ENCODE data around the gene MCU.
"Not testable (repeated sequence)": the region's sequence is repeated elsewhere in the genome, so short reads cannot be mapped to it uniquely, and the experiment has no call there.

The MCU gene, protein sequence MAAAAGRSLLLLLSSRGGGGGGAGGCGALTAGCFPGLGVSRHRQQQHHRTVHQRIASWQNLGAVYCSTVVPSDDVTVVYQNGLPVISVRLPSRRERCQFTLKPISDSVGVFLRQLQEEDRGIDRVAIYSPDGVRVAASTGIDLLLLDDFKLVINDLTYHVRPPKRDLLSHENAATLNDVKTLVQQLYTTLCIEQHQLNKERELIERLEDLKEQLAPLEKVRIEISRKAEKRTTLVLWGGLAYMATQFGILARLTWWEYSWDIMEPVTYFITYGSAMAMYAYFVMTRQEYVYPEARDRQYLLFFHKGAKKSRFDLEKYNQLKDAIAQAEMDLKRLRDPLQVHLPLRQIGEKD

DNA sequence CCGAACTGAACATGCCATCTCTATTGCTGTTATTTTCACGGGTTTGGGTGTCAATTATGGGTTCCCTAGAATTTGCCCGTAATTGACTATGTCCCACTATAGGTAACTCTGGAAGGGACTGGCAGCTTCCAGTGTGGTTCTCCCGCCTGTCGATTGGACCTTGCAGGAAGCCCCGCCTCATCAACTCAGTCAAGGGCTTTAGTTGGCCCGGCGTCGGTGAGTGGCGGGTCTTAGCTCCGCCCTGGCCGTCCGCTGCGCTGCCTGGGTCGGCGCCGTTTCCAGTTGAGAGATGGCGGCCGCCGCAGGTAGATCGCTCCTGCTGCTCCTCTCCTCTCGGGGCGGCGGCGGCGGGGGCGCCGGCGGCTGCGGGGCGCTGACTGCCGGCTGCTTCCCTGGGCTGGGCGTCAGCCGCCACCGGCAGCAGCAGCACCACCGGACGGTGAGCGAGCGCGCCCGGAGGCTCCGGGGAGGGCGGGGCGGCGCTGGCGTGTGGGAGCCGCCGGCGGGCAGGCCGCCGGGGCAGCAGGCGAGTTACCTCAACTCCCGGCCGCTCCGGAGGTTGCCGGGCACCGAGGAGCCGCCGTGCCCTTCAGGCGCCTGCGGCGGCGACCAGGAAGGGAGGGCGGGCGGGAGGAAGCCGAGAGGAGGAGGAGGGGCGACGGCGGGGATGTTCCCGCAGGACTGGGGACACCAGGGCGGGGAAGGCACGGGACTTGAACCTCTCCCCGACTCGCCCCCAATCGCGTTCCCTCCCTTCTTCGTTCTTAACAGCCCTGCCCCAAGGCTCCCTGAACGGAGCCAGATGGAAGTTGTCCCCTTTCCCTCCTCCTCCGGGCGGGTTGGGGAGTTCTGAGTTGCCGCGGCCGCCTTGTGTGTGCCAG lies at the start of gene MCU:
TSS of gene MCU (plus strand) at position 281 of the 881 bp plus-strand sequence. CDS start at position 290, 9 bp downstream.
- peak; percentile 86 to 89 (median 89) for DNase-seq (ENCODE audit: low read depth in 3 of 3)

DNA sequence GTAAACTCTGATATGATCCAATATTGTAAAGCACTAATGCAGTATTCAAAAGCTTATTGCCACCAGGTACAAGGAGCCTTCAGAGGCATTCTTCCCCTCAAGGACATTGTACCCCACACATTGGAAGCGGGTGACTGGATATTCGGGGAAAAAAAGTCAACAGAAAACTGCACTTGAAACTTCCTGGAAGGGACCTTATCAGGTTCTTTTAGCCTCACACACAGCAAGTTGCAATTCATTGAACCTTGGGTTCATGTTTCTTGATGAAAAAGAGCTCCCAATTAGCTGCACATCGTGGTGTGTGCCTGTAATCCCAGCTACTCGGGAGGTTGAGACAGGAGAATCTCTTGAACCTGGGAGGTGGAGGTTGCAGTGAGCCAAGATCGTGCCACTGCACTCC lies 49.6 kb upstream of the MCU start:
- no peak for DNase-seq (ENCODE audit: low read depth in 3 of 3)

DNA sequence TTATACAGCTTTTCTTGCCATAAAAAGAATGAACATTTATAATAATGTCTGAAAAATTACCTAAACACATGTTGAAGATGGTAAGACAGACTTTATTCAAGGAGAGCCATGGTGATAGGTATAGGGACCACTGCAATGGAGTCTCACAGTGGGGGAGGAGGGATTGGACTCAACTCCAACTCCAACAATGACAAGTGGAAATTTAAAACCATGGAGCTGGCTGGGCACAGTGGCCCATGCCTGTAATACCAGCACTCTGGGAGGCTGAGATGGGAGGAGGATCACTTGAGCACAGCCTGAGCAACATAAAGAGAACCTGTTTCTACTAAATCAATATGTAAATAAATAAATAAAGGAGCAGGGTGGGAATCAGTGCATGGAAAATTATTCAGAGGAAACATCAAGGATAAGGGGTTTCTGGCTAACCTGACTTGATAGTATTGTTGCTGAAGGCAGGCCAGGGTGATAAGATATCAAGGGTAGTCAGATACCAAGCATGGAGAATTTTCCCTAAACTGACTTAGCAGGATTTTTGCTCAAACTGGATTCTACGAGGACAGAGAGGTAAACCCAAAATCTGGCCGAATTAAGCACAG lies 46.6 kb upstream of the MCU start:
- no peak for DNase-seq (ENCODE audit: low read depth in 3 of 3)

DNA sequence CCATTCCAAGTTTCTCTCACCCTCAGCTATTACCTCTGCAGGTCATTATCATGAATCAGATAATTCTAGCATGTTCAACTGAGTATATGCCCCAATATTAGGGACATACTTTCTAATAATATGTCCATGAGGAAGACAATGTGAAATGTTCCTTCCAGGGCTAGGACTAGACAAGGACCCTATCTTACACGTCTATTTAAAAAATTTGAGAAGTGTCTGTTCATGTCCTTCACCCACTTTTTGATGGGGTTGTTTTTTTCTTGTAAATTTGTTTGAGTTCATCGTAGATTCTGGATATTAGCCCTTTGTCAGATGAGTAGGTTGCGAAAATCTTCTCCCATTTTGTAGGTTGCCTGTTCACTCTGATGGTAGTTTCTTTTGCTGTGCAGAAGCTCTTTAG lies 45.0 kb upstream of the MCU start:
- DNase-seq (ENCODE audit: low read depth in 3 of 3): not testable (repeated sequence)

DNA sequence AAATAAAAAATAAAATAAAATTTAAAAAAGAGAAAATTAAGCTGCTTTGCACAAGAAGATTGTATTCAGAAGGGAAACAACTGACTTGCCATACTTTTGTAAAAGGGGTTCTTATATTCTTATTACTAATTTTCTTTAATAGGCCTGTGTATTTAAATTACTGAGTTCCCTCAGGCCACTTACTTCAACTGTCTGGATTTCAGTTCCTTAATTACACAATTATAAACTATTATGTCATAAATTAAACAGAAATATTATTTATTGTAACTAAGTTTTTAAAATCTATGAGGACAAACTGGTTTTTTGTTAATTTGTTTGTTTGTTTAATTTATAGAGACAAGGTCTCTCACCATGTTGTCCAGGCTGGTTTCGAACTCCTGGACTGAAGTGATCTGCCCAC lies 43.6 kb upstream of the MCU start:
- DNase-seq (ENCODE audit: low read depth in 3 of 3): no peak

DNA sequence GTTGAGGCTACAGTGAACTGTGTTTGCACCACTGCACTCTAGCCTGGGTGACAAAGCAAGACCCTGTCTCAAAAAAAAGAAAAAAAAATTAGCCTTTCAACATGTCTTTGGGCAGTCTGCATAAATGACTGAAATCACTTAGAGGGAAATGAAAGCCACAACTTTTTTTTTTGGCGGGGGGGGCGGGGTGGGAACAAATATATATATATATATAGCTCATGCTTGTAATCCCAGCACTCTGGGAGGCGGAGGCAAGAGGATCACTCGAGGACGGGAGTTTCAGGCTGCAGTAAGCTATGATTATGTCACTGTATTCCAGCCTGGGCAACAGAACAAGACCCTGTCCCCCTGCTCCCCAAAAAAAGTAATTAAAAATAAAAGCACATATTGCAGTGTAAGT lies 42.7 kb upstream of the MCU start:
- no peak for DNase-seq (ENCODE audit: low read depth in 3 of 3)

DNA sequence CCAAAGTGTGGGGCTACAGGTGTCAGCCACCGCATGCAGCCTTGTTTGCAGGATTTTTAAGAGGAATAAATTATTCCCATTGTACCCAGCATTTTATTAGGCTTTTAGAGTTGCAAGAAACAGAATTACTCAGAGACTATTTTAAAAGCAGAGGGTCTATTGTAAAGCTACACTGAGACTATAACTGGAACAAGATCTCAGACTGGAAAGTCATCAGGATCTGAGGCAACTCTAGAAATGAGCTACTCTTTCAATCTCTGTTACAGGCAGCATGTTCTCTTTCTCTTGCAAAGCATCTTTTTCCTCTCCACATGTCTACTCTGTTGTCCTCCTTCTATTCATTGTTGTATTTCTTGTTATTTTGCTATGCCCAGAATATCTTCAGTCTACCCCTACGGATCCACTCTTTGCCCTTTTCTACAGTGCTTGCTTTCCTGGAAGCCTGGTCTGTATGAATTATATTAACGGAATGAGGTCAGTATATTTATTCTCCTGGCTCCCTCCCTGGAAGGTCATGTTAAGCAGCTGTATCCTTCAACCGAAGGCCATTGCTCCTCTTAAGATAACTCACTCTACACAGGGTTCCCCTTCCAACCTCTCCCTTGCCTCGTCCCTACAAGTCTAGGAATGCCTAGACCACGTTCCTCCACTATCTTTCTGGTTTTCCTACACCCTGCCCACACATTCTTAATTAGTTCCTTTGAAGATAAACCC lies 38.4 kb upstream of the MCU start:
- no peak for DNase-seq (ENCODE audit: low read depth in 3 of 3)

DNA sequence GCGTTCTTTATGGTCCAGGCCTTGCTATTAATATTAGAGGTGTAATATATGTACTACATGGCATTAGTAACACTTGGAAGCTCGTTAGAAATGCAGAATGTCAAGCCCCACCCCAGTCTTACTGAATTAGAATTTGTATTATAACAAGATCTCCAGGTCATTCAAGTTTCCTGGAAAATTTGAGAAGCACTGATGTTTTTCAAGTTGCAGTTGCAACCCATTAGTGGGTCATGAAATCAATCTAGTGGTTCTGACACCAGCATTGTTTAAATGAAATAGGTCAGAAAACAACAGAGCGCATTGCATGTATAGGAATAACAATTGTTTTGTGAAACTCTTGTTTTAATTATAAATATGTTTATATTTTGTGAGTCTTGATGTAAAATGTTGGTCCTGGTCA lies 37.2 kb upstream of the MCU start:
- no peak for DNase-seq (ENCODE audit: low read depth in 3 of 3)

DNA sequence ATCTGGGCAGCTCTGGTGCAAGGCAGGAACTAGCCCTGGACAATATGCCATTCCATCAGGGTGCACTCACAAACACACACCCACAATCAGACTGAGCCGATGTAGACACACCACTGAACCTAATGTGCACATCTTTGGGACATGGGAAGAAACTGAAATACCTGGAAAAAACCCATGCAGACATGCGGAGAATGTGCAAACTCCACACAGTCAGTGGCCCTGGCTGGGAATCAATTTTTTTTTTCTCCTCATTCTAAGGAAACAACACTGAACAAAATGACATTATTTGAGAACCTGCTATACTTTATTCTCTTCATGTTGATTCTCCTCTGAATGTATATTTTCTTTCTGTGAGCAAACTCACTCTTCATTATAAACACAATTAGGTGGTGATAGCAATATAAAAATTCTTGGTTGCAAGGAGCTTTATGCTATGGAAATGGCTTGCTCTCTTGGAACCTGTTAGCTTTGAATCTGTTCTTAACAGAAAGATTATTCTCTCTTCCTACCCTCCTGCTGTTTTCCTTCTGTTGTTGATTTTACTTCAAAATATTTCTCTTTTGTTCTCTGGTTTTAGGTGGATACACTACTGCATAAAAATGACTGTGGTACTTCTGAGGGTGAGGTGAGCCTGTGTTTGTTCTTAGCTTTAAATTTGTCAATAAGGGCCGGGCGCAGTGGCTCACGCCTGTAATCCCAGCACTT lies 33.1 kb upstream of the MCU start:
- DNase-seq (ENCODE audit: low read depth in 3 of 3): no peak

DNA sequence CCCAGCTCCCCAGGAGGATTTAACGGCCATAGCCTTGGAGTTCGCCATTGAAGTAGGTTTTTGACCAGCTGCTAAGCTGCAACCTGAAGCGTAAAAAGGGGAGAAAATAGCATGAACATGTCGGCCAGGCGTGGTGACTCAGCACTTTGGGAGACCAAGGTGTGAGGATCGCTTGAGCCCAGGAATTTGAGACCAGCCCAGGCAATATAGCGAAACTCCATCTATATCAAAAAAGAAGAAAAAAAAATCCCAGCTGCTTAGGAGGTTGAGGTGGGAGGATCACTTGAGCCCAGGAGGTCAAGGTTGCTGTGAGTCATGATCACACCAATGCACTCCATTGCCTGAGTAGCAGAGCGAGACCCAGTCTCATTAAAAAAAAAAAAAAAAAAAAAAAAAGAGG lies 32.2 kb upstream of the MCU start:
- no peak for DNase-seq (ENCODE audit: low read depth in 3 of 3)

DNA sequence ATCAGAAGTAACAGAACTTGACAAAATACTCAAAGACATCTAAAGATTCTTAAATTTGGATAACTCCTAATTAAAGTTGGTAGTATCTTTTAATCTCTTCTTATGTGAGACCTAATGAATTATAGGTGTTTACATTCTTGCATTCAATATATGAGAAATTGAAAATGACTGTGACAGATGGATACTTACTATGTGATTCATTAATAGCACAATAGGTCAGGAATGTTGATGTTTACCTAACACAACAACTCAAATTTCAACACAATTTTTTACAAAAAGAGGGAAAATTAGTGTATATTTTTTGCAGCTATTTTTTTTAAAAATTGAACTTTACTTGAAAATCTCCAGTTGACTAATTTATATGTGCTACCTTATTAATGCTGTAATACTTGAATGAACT lies 31.7 kb upstream of the MCU start:
- no peak for DNase-seq (ENCODE audit: low read depth in 3 of 3)

DNA sequence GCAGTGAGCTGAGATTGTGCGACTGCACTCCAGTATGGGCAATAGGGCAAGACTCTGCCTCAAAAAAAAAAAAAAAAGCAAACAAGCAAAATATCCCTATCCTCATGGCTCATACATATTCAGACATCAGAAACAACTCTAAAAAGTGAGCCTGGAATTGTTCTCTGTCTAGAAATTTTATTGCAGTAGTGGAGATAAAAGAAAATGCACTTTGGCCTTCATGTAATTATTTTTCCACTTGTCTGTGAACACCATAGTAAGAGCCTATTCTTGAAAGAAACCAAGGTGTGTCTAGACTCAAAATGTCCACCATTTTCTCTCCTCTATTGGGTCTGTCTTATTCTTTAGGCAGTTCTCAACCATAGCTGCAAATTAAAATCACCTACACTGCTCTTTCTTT lies 30.5 kb upstream of the MCU start:
- no peak for DNase-seq (ENCODE audit: low read depth in 3 of 3)

DNA sequence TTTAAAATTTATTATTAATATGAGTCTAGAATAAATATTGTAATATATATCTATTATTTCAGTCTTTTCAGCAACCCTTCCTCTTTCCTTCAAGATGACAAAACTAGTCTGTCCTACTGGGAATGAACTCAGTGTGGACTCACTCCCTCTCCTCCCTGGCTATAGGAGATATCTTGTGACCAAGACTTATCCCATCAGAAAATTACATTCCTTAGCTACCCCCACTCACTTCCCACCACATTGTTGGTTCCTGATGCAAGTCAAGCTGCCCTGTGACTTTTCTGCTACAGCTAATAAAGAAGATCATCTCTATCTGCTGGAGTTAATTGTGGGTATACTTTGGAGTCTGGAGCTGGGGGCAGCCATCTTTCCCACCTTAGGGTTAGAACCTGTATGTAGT lies 28.0 kb upstream of the MCU start:
- no peak for DNase-seq (ENCODE audit: low read depth in 3 of 3)

DNA sequence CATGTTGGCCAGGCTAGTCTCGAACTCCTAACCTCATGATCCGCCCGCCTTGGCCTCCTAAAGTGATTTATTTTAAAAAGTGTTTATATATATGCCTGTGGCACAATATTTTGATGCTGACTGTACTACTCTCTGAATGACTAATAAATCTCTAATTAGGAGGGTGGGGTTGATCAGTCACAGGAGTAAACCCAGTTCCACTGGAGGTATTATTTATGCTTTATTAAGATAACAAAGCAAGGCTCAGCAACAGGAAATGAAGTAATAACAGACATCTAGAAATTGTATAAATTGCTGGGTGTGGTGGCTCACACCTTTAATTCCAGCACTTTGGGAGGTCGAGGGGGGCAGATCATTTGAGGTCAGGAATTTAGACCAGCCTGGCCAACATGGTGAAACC lies 26.0 kb upstream of the MCU start:
- no peak for DNase-seq (ENCODE audit: low read depth in 3 of 3)

DNA sequence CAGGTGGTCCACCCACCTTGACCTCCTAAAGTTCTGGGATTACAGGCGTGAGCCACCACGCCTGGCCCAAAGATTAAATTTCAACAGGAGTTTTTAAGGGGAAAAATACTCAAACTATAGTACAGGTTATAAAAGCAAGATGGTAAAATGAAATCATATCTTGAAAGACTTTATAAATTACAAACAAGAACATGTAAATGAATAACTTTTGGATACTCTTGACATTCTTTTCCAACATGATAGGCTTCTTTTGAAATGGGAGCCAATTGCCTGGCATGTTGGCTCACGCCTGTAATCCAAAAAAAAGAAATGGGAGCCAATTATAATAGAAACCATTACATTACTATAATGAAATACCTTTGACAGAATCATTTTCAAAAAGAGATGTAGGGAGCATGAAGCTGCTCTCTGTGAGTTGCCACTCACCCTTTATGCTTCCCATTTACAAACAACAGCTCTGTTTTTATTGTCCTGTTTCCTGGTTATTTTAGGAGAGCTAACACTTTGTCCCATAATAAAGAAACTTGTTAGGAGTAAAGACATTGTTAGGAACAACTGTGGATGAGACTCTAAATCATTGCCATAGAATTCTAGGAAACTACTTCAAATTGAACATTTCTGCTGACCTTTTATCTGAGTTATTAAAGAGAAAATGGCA lies 24.6 kb upstream of the MCU start:
- DNase-seq (ENCODE audit: low read depth in 3 of 3): no peak

DNA sequence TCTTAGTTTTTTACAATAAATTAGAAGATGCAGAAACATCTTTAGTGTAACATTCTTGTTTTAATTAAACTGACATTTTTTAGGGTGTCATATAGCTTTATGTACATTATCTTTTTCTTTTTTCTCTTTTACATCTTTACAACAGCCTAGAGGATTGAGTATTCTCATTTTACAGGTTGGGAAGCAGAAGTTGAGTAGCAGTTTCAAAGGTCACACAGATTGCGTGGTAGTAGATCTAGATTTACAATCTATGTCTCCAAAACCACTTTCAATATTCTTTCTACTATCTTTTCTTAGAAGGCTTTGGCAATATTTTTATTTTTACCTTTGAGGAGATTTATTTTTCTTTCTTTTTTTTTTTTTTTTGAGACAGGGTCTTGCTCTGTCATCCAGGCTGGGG lies 18.7 kb upstream of the MCU start:
- no peak for DNase-seq (ENCODE audit: low read depth in 3 of 3)

DNA sequence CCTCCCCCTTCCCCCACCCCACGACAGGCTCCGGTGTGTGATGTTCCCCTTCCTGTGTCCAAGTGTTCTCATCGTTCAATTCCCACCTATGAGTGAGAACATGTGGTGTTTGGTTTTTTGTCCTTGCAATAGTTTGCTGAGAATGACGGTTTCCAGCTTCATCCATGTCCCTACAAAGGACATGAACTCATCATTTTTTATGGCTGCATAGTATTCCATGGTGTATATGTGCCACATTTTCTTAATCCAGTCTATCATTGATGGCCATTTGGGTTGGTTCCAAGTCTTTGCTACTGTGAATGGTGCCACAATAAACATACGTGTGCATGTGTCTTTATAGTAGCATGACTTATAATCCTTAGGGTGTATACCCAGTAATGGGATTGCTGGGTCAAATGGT lies 17.8 kb upstream of the MCU start:
- not testable (repeated sequence) for DNase-seq (ENCODE audit: low read depth in 3 of 3)

DNA sequence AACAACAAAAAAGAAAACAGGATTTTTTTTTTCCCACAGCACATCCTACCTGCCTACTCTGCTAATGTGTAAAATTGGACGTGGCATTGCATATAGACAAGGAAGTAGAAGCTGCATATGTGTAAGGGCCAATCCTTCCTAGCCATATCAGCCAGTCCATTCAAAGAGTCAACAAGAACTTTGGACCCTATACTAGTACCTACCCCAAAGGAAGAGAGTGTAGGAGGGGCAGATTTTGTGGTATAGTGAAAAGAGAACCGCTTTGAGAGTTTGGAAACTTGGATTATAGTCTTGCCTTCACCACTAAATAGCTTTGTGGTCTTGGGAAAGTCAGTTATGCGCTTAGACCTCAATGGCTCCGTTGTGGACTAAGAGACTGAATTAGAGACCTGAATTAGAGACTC lies 12.1 kb upstream of the MCU start:
- DNase-seq (ENCODE audit: low read depth in 3 of 3): no peak

DNA sequence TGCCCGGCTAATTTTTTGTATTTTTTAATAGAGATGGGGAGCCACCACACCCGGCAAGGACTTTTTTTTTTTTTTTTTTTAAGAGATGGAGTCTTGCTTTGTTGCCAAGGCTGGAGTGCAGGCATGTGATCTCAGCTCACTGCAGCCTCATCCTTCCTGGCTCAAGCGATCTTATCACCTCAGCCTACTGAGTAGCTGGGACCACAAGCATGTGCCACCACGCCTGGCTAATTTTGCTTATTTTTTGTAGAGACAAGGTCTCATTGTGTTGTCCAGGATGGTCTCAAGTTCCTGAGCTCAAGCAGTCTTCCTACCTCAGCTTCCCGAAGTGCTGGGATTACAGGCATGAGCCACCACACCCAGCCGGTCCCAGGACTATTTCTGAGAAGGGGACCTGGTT lies 9.3 kb upstream of the MCU start:
- DNase-seq (ENCODE audit: low read depth in 3 of 3): no peak

DNA sequence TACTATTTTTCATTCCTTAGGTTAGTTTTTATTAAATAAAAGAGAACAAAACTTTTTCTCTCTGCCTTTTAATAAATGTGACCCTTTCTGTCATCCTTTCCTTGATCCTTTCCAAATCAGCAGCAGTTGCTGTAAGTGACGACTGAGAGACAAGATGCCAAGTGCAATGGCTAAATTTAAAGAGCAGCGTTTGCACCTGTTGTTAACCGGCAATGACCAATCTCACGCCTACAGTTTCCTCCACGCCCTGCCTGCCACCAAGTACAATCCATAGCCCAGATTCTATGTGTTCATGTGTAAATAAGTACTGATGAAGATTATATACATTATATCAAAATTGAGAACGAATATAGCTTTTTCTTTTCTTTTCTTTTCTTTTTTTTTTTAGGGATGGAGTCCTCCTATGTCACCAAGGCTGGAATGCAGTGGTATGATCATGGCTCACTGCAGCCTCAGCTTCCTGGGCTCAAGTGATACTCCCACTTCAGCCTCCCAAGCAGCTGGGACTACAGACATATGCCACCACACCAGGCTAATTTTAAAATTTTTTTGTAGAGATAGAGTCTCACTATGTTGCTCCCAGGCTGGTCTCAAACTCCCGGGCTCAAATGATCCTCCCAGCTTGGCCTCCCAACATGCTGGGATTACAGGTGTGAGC lies 6.5 kb upstream of the MCU start:
- no peak for DNase-seq (ENCODE audit: low read depth in 3 of 3)

Measured in stimulated activated CD4-positive, alpha-beta T cell treated with anti-CD3 and anti-CD28 coated beads, TNF-alpha, amount 100 ng/mL, for 4 hours (primary cell).